Suprapubic skin (tissue), 4 donors: Measurements from ENCODE around the gene LCN9. TPM values are rescaled to one million over a fixed set of nuclear protein-coding genes. Genes with fewer than 3 reads are reported as not detected.

Source experiments
- DNase-seq, 2 donors: peaks; one replicate each; pipeline ENCODE4 v3.0.0-alpha.2; 2019; ENCODE audit warnings: low spot score in 2 of 2
- H3K27ac ChIP-seq: fragments of 200-600 bp; sonication (generic); one replicate; pipeline ENCODE4 v1.5.1; 2019
- H3K27me3 ChIP-seq: fragments of 200-600 bp; sonication (generic); one replicate; pipeline ENCODE4 v1.5.1; 2019
- H3K36me3 ChIP-seq: fragments of 200-600 bp; sonication (generic); one replicate; pipeline ENCODE4 v1.5.1; 2019
- H3K4me1 ChIP-seq: fragments of 200-600 bp; sonication (generic); one replicate; pipeline ENCODE4 v1.5.1; 2019
- H3K4me3 ChIP-seq: fragments of 200-600 bp; sonication (generic); one replicate; pipeline ENCODE4 v1.5.1; 2019; ENCODE audit warnings: mild to moderate bottlenecking
- H3K9me3 ChIP-seq: fragments of 200-600 bp; sonication (generic); one replicate; pipeline ENCODE4 v1.5.1; 2019
- CTCF ChIP-seq, 2 donors: fragments of 200-600 bp in 1 of 2; fragments of 450-650 bp in 1 of 2; sonication (generic) in 1 of 2; IDR thresholded peaks; one replicate each; pipeline ENCODE4 v1.5.1; 2016 to 2019; ENCODE audit warnings: antibody characterized with exemption in 2 of 2, mild to moderate bottlenecking in 1 of 2, moderate library complexity in 1 of 2
- EP300 ChIP-seq: sonication (generic); formaldehyde crosslinking; IDR thresholded peaks from one replicate; pipeline ENCODE4 v1.6.1; 2017; ENCODE audit warnings: antibody characterized with exemption
- POLR2A ChIP-seq, 2 donors: fragments of 450-650 bp; IDR thresholded peaks; one replicate each; pipeline ENCODE4 v1.6.1; 2017; ENCODE audit warnings: antibody characterized with exemption in 2 of 2, mild to moderate bottlenecking in 2 of 2, moderate library complexity in 2 of 2
- POLR2AphosphoS5 ChIP-seq, 3 donors: sonication (generic); formaldehyde crosslinking; IDR thresholded peaks; one replicate each; pipeline ENCODE4 v1.6.1; 2017; ENCODE audit warnings: antibody characterized with exemption in 3 of 3
- WGBS: methylation state at CpG from one replicate; pipeline ENCODE4 v1.1.5; 2018; 5-methylcytosine and 5-hydroxymethylcytosine counted together
- total RNA-seq, 4 donors: library from RNA; depleted of rRNA; stranded (reverse); fragments of >200 nt; gene quantifications; one replicate each; pipeline ENCODE4 v1.1.0, GENCODE V29; 2016

The LCN9 gene
- total RNA-seq, 4 donors from 2014 or later = not detected

GRCh38 chr9:135649508-135649907 is 13.6 kb upstream of the LCN9 start:
- H3K27ac ChIP-seq = no peak overlapping the region

GRCh38 chr9:135650408-135650807 is 12.7 kb upstream of the LCN9 start:
- DNase-seq = no peak
- Histone ChIP-seq H3K27me3 (peaks cover 12% of the 10 kb centered on the region), H3K9me3 (peaks cover 25% of the 10 kb centered on the region), H3K36me3 (no peaks in the 10 kb centered on the region), H3K4me3 (no peak overlapping the region), H3K4me1 (no peaks in the 10 kb centered on the region), H3K27ac (no peak overlapping the region)
- 98% methylated on average over 17 of the region's 17 CpGs for WGBS
- TF ChIP-seq EP300 (no peak), CTCF (IDR thresholded peaks at IDR 0.05) (no peak), POLR2AphosphoS5 (IDR thresholded peaks at IDR 0.05) (no peak), POLR2A (IDR thresholded peaks at IDR 0.05) (no peak)

More at GRCh38 chr9:135649508-135649907, 13.6 kb upstream of the LCN9 start:
- no peak overlapping the region for H3K4me3 ChIP-seq
- TF ChIP-seq EP300 (no peak), POLR2AphosphoS5 (IDR thresholded peaks at IDR 0.05) (no peak), CTCF (IDR thresholded peaks at IDR 0.05) (no peak), POLR2A (IDR thresholded peaks at IDR 0.05) (no peak)
- H3K36me3 ChIP-seq = no peaks in the 10 kb centered on the region
- DNase-seq = no peak
- H3K27me3 ChIP-seq = peaks cover 7% of the 10 kb centered on the region
- no peaks in the 10 kb centered on the region for H3K4me1 ChIP-seq
- 72% methylated on average over 2 of the region's 2 CpGs for WGBS
- peaks cover 30% of the 10 kb centered on the region for H3K9me3 ChIP-seq

GRCh38 chr9:135655317-135655716 is 7.8 kb upstream of the LCN9 start:
- no peak overlapping the region for H3K4me3 ChIP-seq
- H3K9me3 ChIP-seq = no peaks in the 10 kb centered on the region
- H3K27ac ChIP-seq = no peak overlapping the region
- H3K36me3 ChIP-seq = no peaks in the 10 kb centered on the region
- DNase-seq = no peak
- H3K4me1 ChIP-seq = no peaks in the 10 kb centered on the region
- TF ChIP-seq POLR2A (IDR thresholded peaks at IDR 0.05) (no peak), POLR2AphosphoS5 (IDR thresholded peaks at IDR 0.05) (no peak), EP300 (no peak), CTCF (IDR thresholded peaks at IDR 0.05) (no peak)
- H3K27me3 ChIP-seq = peaks cover 22% of the 10 kb centered on the region
- WGBS = 91% methylated on average over 4 of the region's 8 CpGs

GRCh38 chr9:135657416-135657815 is 5.7 kb upstream of the LCN9 start:
- Histone ChIP-seq H3K27me3 (peaks cover 22% of the 10 kb centered on the region), H3K36me3 (no peaks in the 10 kb centered on the region), H3K9me3 (no peaks in the 10 kb centered on the region), H3K4me1 (no peaks in the 10 kb centered on the region), H3K27ac (no peak overlapping the region), H3K4me3 (no peak overlapping the region)
- WGBS = 86% methylated on average over 15 of the region's 15 CpGs
- TF ChIP-seq CTCF (IDR thresholded peaks at IDR 0.05) (no peak), EP300 (no peak), POLR2AphosphoS5 (IDR thresholded peaks at IDR 0.05) (no peak), POLR2A (IDR thresholded peaks at IDR 0.05) (no peak)
- DNase-seq = peak in 1 of 2 donors; percentile 38

- 86% methylated on average over 13 of the region's 13 CpGs for WGBS
- no peak overlapping the region for H3K4me3 ChIP-seq
- TF ChIP-seq CTCF (IDR thresholded peaks at IDR 0.05) (no peak), EP300 (no peak), POLR2AphosphoS5 (IDR thresholded peaks at IDR 0.05) (no peak), POLR2A (IDR thresholded peaks at IDR 0.05) (no peak)
Measured at GRCh38 chr9:135659252-135659651, 3.9 kb upstream of the LCN9 start.

More at GRCh38 chr9:135659252-135659651, 3.9 kb upstream of the LCN9 start:
- H3K4me1 ChIP-seq = no peaks in the 10 kb centered on the region
- DNase-seq = no peak
- no peaks in the 10 kb centered on the region for H3K9me3 ChIP-seq
- peaks cover 28% of the 10 kb centered on the region for H3K27me3 ChIP-seq
- no peak overlapping the region for H3K27ac ChIP-seq
- no peaks in the 10 kb centered on the region for H3K36me3 ChIP-seq
